Astrocyte (in vitro differentiated cells and primary cell): ENCODE measurements around the gene COX7A2. TPM values are rescaled to one million over a fixed set of nuclear protein-coding genes. Genes with fewer than 3 reads are reported as not detected.

Source experiments
- DNase-seq: peaks from one replicate; pipeline ENCODE4 v3.0.0-alpha.2; 2010; ENCODE audit warnings: low read depth
- FAIRE-seq: peaks from 2 replicates; lab custom pipeline; 2011; peaks lifted over from hg19 to GRCh38; lab: Jason Lieb, UNC
- H2AFZ ChIP-seq: 2 replicates; pipeline ENCODE4 v1.6.0; 2012; ENCODE audit warnings: low read depth, low read length, inconsistent platforms
- H3K27ac ChIP-seq: 2 replicates; pipeline ENCODE4 v1.5.1; 2011; ENCODE audit warnings: low read depth, low read length, inconsistent platforms
- H3K27me3 ChIP-seq: 2 replicates; pipeline ENCODE4 v1.6.0; 2011; ENCODE audit warnings: low read length, inconsistent platforms; ENCODE audit not compliant: insufficient read depth
- H3K36me3 ChIP-seq: 2 replicates; pipeline ENCODE4 v1.5.1; 2011; ENCODE audit warnings: low read length, inconsistent platforms; ENCODE audit not compliant: insufficient read depth
- H3K4me1 ChIP-seq: 2 replicates; pipeline ENCODE4 v1.5.1; 2011; ENCODE audit warnings: low read length, inconsistent platforms; ENCODE audit not compliant: insufficient read depth
- H3K4me2 ChIP-seq: 2 replicates; pipeline ENCODE4 v1.6.0; 2012; ENCODE audit warnings: low read length, inconsistent platforms
- H3K4me3 ChIP-seq: 2 replicates; pipeline ENCODE4 v1.5.1; 2011; ENCODE audit warnings: low read depth, mild to moderate bottlenecking, low read length, inconsistent platforms; ENCODE audit not compliant: insufficient read depth
- H3K79me2 ChIP-seq: 2 replicates; pipeline ENCODE4 v1.6.0; 2012; ENCODE audit warnings: mild to moderate bottlenecking, low read length, inconsistent platforms; ENCODE audit not compliant: insufficient read depth
- H3K9ac ChIP-seq: 2 replicates; pipeline ENCODE4 v1.6.0; 2012; ENCODE audit warnings: mild to moderate bottlenecking, low read length, inconsistent platforms
- H3K9me3 ChIP-seq: 2 replicates; pipeline ENCODE4 v1.5.1; 2012; ENCODE audit warnings: low read depth, mild to moderate bottlenecking, low read length, inconsistent platforms; ENCODE audit not compliant: insufficient read depth
- H4K20me1 ChIP-seq: 2 replicates; pipeline ENCODE4 v1.6.0; 2012; ENCODE audit warnings: low read length, inconsistent platforms; ENCODE audit not compliant: insufficient read depth
- H3K27ac Mint-ChIP-seq: one replicate; pipeline ENCODE4 v1.8.0; 2021; ENCODE audit warnings: mild to moderate bottlenecking, mixed read lengths; ENCODE audit not compliant: unreplicated experiment
- H3K27me3 Mint-ChIP-seq: one replicate; pipeline ENCODE4 v1.8.0; 2021; ENCODE audit warnings: low read depth, mixed read lengths; ENCODE audit not compliant: unreplicated experiment
- H3K36me3 Mint-ChIP-seq: one replicate; pipeline ENCODE4 v1.8.0; 2021; ENCODE audit warnings: low read depth, mixed read lengths; ENCODE audit not compliant: unreplicated experiment
- H3K4me1 Mint-ChIP-seq: one replicate; pipeline ENCODE4 v1.8.0; 2021; ENCODE audit warnings: low read depth, mixed read lengths; ENCODE audit not compliant: unreplicated experiment
- H3K4me3 Mint-ChIP-seq: one replicate; pipeline ENCODE4 v1.8.0; 2021; ENCODE audit warnings: mild to moderate bottlenecking, moderate library complexity, mixed read lengths; ENCODE audit not compliant: unreplicated experiment
- H3K9me3 Mint-ChIP-seq: one replicate; pipeline ENCODE4 v1.8.0; 2021; ENCODE audit warnings: mild to moderate bottlenecking, mixed read lengths; ENCODE audit not compliant: unreplicated experiment
- EZH2 ChIP-seq: IDR thresholded peaks from 2 replicates; pipeline ENCODE4 v1.6.1; 2012; ENCODE audit warnings: mild to moderate bottlenecking, low read length, inconsistent platforms; ENCODE audit not compliant: insufficient read depth
- total RNA-seq: library from RNA; stranded (reverse); gene quantifications from 2 replicates; pipeline ENCODE4 v1.2.1, GENCODE V29; 2021
- TF ChIP-seq, protein P1 (sequence below): IDR thresholded peaks from 2 replicates; pipeline ENCODE4 v1.5.1; 2011; ENCODE audit warnings: low read depth, mild to moderate bottlenecking, inconsistent platforms, low read length, moderate library complexity; ENCODE audit not compliant: insufficient read depth

Gene COX7A2
- total RNA-seq, 1 donor from 2014 or later: 463 TPM

- Histone ChIP-seq H4K20me1 (peaks cover 29% of the 10 kb centered on the region), H3K27ac (peak overlapping the region; percentile 45), H3K4me3 (peak overlapping the region; percentile 41), H2AFZ (peak overlapping the region; percentile 11), H3K27me3 (no peaks in the 10 kb centered on the region), H3K4me2 (peak overlapping the region; percentile 92), H3K9ac (peak overlapping the region; percentile 50), H3K79me2 (peaks cover 77% of the 10 kb centered on the region), H3K36me3 (no peaks in the 10 kb centered on the region), H3K9me3 (no peaks in the 10 kb centered on the region), H3K4me1 (peaks cover 34% of the 10 kb centered on the region)
- TF ChIP-seq, protein P1, sequence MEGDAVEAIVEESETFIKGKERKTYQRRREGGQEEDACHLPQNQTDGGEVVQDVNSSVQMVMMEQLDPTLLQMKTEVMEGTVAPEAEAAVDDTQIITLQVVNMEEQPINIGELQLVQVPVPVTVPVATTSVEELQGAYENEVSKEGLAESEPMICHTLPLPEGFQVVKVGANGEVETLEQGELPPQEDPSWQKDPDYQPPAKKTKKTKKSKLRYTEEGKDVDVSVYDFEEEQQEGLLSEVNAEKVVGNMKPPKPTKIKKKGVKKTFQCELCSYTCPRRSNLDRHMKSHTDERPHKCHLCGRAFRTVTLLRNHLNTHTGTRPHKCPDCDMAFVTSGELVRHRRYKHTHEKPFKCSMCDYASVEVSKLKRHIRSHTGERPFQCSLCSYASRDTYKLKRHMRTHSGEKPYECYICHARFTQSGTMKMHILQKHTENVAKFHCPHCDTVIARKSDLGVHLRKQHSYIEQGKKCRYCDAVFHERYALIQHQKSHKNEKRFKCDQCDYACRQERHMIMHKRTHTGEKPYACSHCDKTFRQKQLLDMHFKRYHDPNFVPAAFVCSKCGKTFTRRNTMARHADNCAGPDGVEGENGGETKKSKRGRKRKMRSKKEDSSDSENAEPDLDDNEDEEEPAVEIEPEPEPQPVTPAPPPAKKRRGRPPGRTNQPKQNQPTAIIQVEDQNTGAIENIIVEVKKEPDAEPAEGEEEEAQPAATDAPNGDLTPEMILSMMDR: no peak
- TF ChIP-seq EZH2: no peak
- H3K4me3 Mint-ChIP-seq: peak overlapping the region; percentile 95
- peaks cover 13% of the 10 kb centered on the region for H3K4me1 Mint-ChIP-seq
- peaks cover 7% of the 10 kb centered on the region for H3K27me3 Mint-ChIP-seq
- H3K36me3 Mint-ChIP-seq: peaks cover 3% of the 10 kb centered on the region
- peak; percentile 53 for DNase-seq
- no peaks in the 10 kb centered on the region for H3K9me3 Mint-ChIP-seq
- peak overlapping the region; percentile 66 for H3K27ac Mint-ChIP-seq
- no peak for FAIRE-seq
Measured at GRCh38 chr6:75201901-75202672, 41.5 kb downstream of the COX7A2 start.

- H3K4me1 ChIP-seq: peaks cover 31% of the 10 kb centered on the region
- H3K36me3 Mint-ChIP-seq: peaks cover 3% of the 10 kb centered on the region
- no peaks in the 10 kb centered on the region for H3K36me3 ChIP-seq
- no peak overlapping the region for H2AFZ ChIP-seq
- no peak overlapping the region for H3K27ac ChIP-seq
- H3K79me2 ChIP-seq: peaks cover 77% of the 10 kb centered on the region
- H3K9ac ChIP-seq: peak overlapping the region; percentile 50
- DNase-seq: no peak
- FAIRE-seq: peak; percentile 54
- peaks cover 13% of the 10 kb centered on the region for H3K4me1 Mint-ChIP-seq
- H3K27me3 ChIP-seq: no peaks in the 10 kb centered on the region
- TF ChIP-seq, protein P1: no peak
- TF ChIP-seq EZH2: no peak
- H3K4me3 ChIP-seq: no peak overlapping the region
- no peaks in the 10 kb centered on the region for H3K9me3 Mint-ChIP-seq
- no peak overlapping the region for H3K4me3 Mint-ChIP-seq
- H3K9me3 ChIP-seq: no peaks in the 10 kb centered on the region
- peaks cover 29% of the 10 kb centered on the region for H4K20me1 ChIP-seq
- peaks cover 7% of the 10 kb centered on the region for H3K27me3 Mint-ChIP-seq
- H3K27ac Mint-ChIP-seq: no peak overlapping the region
- H3K4me2 ChIP-seq: peak overlapping the region; percentile 92
Measured at GRCh38 chr6:75201021-75201420, 42.6 kb downstream of the COX7A2 start.

GRCh38 chr6:75199889-75200288 lies 43.7 kb downstream of the COX7A2 start:
- no peak for FAIRE-seq
- Histone ChIP-seq H3K27ac (no peak overlapping the region), H4K20me1 (peaks cover 27% of the 10 kb centered on the region), H3K36me3 (no peaks in the 10 kb centered on the region), H3K4me1 (peaks cover 31% of the 10 kb centered on the region), H2AFZ (no peak overlapping the region), H3K27me3 (no peaks in the 10 kb centered on the region), H3K9me3 (no peaks in the 10 kb centered on the region), H3K4me3 (no peak overlapping the region), H3K9ac (no peak overlapping the region), H3K79me2 (peaks cover 73% of the 10 kb centered on the region), H3K4me2 (no peak overlapping the region)
- peak; percentile 42 for DNase-seq
- H3K36me3 Mint-ChIP-seq: peaks cover 3% of the 10 kb centered on the region
- peaks cover 13% of the 10 kb centered on the region for H3K4me1 Mint-ChIP-seq
- H3K9me3 Mint-ChIP-seq: no peaks in the 10 kb centered on the region
- no peak overlapping the region for H3K27ac Mint-ChIP-seq
- TF ChIP-seq, protein P1: no peak
- TF ChIP-seq EZH2: no peak
- no peak overlapping the region for H3K4me3 Mint-ChIP-seq
- peaks cover 7% of the 10 kb centered on the region for H3K27me3 Mint-ChIP-seq
